ENCODE results near the gene ANKS3. TPM values are rescaled to one million over a fixed set of nuclear protein-coding genes. Genes with fewer than 3 reads are reported as not detected.

Gene ANKS3
- total RNA-seq, 2 donors from 2014 or later: 29.8 to 41.8 TPM

- DNase-seq (ENCODE audit: low spot score) (no peak), ATAC-seq (ENCODE audit: insufficient number of reproducible peaks, low FRiP score, low read depth) (no peak)
- TF ChIP-seq CTCF (IDR thresholded peaks at IDR 0.05): no peak
- no peaks in the 10 kb centered on the region for H3K9me3 ChIP-seq
- H3K36me3 ChIP-seq: peaks cover 15% of the 10 kb centered on the region
- H3K4me1 ChIP-seq (ENCODE audit: control insufficient read depth in 1 of 2, low read depth in 2 of 2): peaks cover 0 to 17% of the 10 kb centered on the region in 2 donors
- no peaks in the 10 kb centered on the region for H3K27me3 ChIP-seq (replicated peaks; ENCODE audit: insufficient read depth)
- H3K27ac ChIP-seq: no peak overlapping the region
- H3K4me3 ChIP-seq: no peak overlapping the region
Observed at GRCh38 chr16:4689864-4690704, 44.0 kb downstream of the ANKS3 start.

GRCh38 chr16:4689091-4689671 is 44.9 kb downstream of the ANKS3 start:
- H3K27me3 ChIP-seq (replicated peaks; ENCODE audit: insufficient read depth): no peaks in the 10 kb centered on the region
- TF ChIP-seq CTCF (IDR thresholded peaks at IDR 0.05): no peak
- H3K4me3 ChIP-seq: no peak overlapping the region
- no peaks in the 10 kb centered on the region for H3K9me3 ChIP-seq
- DNase-seq (ENCODE audit: low spot score): no peak
- H3K4me1 ChIP-seq (ENCODE audit: control insufficient read depth in 1 of 2, low read depth in 2 of 2): peaks cover 0 to 10% of the 10 kb centered on the region in 2 donors
- H3K36me3 ChIP-seq: peaks cover 23% of the 10 kb centered on the region
- ATAC-seq (ENCODE audit: insufficient number of reproducible peaks, low FRiP score, low read depth): no peak
- H3K27ac ChIP-seq: no peak overlapping the region

GRCh38 chr16:4688674-4689045 is 45.4 kb downstream of the ANKS3 start:
- Histone ChIP-seq H3K27ac (no peak overlapping the region), H3K4me3 (no peak overlapping the region), H3K9me3 (no peaks in the 10 kb centered on the region), H3K4me1 (ENCODE audit: control insufficient read depth in 1 of 2, low read depth in 2 of 2) (peaks cover 0 to 10% of the 10 kb centered on the region in 2 donors), H3K27me3 (replicated peaks; ENCODE audit: insufficient read depth) (no peaks in the 10 kb centered on the region), H3K36me3 (peaks cover 28% of the 10 kb centered on the region)
- TF ChIP-seq CTCF (IDR thresholded peaks at IDR 0.05): no peak
- DNase-seq (ENCODE audit: low spot score) (no peak), ATAC-seq (ENCODE audit: insufficient number of reproducible peaks, low FRiP score, low read depth) (no peak)

GRCh38 chr16:4687946-4688673 is 46.0 kb downstream of the ANKS3 start:
- peaks cover 0 to 10% of the 10 kb centered on the region in 2 donors for H3K4me1 ChIP-seq (ENCODE audit: control insufficient read depth in 1 of 2, low read depth in 2 of 2)
- no peaks in the 10 kb centered on the region for H3K27me3 ChIP-seq (replicated peaks; ENCODE audit: insufficient read depth)
- no peak overlapping the region for H3K4me3 ChIP-seq
- no peak for TF ChIP-seq CTCF (IDR thresholded peaks at IDR 0.05)
- ATAC-seq (ENCODE audit: insufficient number of reproducible peaks, low FRiP score, low read depth) (no peak), DNase-seq (ENCODE audit: low spot score) (no peak)
- peaks cover 30% of the 10 kb centered on the region for H3K36me3 ChIP-seq
- no peak overlapping the region for H3K27ac ChIP-seq
- no peaks in the 10 kb centered on the region for H3K9me3 ChIP-seq

GRCh38 chr16:4687416-4687815 is 46.7 kb downstream of the ANKS3 start:
- ATAC-seq (ENCODE audit: insufficient number of reproducible peaks, low FRiP score, low read depth): no peak
- peaks cover 34% of the 10 kb centered on the region for H3K36me3 ChIP-seq
- TF ChIP-seq CTCF (IDR thresholded peaks at IDR 0.05): no peak

More at GRCh38 chr16:4687416-4687815, 46.7 kb downstream of the ANKS3 start:
- H3K4me1 ChIP-seq (ENCODE audit: control insufficient read depth in 1 of 2, low read depth in 2 of 2): peaks cover 0 to 4% of the 10 kb centered on the region in 2 donors
- no peak overlapping the region for H3K27ac ChIP-seq
- no peak for DNase-seq (ENCODE audit: low spot score)
- no peaks in the 10 kb centered on the region for H3K27me3 ChIP-seq (replicated peaks; ENCODE audit: insufficient read depth)
- H3K4me3 ChIP-seq: no peak overlapping the region
- no peaks in the 10 kb centered on the region for H3K9me3 ChIP-seq

All from thoracic aorta (tissue), 2 donors.